IMR-90 (cell line): ENCODE data around the gene KCMF1. TPM values are rescaled to one million over a fixed set of nuclear protein-coding genes. Genes with fewer than 3 reads are reported as not detected.

ENCODE experiments used
- ATAC-seq: fragments of 200-7000 bp; cut with Tn5 transposase; 2 replicates; pipeline ENCODE4 v1.9.1; 2020; ENCODE audit warnings: low read depth, mild to moderate bottlenecking, moderate library complexity
- BruUV-seq: library from RNA; stranded (reverse); fragments of 400-500 nt; replicated peaks from 2 replicates; lab custom pipeline; 2021; lab: Mats Ljungman, UMichigan
- CTCF ChIA-PET: fragments of 300-600 bp; formaldehyde crosslinking; extraction: SDS; loops from one replicate; lab custom pipeline; 2021; ENCODE audit warnings: antibody characterized with exemption; lab: Yijun Ruan, JAX
- POLR2A ChIA-PET: fragments of 300-600 bp; sonication (Branson Sonifier 250); formaldehyde crosslinking; loops from one replicate; lab custom pipeline; 2022; ENCODE audit warnings: antibody characterized with exemption; ENCODE audit not compliant: unreplicated experiment; lab: Charles Lee
- DNase-seq: peaks from one replicate; pipeline ENCODE4 v3.0.0; 2013
- H2AFZ ChIP-seq: replicated peaks from 2 replicates; pipeline ENCODE3; 2013; ENCODE audit warnings: low read length, mild to moderate bottlenecking; ENCODE audit not compliant: poor library complexity
- H2AK5ac ChIP-seq: 2 replicates; pipeline ENCODE4 v1.6.1; 2013; ENCODE audit warnings: low read depth, low read length, inconsistent platforms
- H2AK9ac ChIP-seq: replicated peaks from 2 replicates; pipeline ENCODE3; 2013; ENCODE audit warnings: mild to moderate bottlenecking, low read depth, low read length, moderate library complexity; ENCODE audit not compliant: poor library complexity
- H2BK120ac ChIP-seq: 2 replicates; pipeline ENCODE4 v1.6.1; 2013; ENCODE audit warnings: low read depth, low read length, inconsistent platforms
- H2BK15ac ChIP-seq: 3 replicates; pipeline ENCODE4 v1.6.1; 2013; ENCODE audit warnings: low read depth, low read length, inconsistent platforms
- H2BK20ac ChIP-seq: 2 replicates; pipeline ENCODE4 v1.6.1; 2013; ENCODE audit warnings: low read depth, mild to moderate bottlenecking, inconsistent platforms, low read length, moderate library complexity
- H2BK5ac ChIP-seq: 2 replicates; pipeline ENCODE4 v1.6.1; 2013; ENCODE audit warnings: mild to moderate bottlenecking, low read depth, low read length, inconsistent platforms; ENCODE audit not compliant: poor library complexity, severe bottlenecking
- H3K14ac ChIP-seq: replicated peaks from 2 replicates; pipeline ENCODE4 v1.6.1; 2013; ENCODE audit warnings: low read depth, low read length, inconsistent platforms
- H3K18ac ChIP-seq: 2 replicates; pipeline ENCODE4 v1.6.1; 2013; ENCODE audit warnings: low read depth, low read length, control low read depth
- H3K23ac ChIP-seq: 2 replicates; pipeline ENCODE4 v1.6.1; 2013; ENCODE audit warnings: low read depth, low read length, inconsistent platforms
- H3K27ac ChIP-seq: 2 replicates; pipeline ENCODE4 v1.5.1; 2013; ENCODE audit warnings: mild to moderate bottlenecking, control low read depth, low read length; ENCODE audit not compliant: insufficient read depth
- H3K27me3 ChIP-seq: 2 replicates; pipeline ENCODE4 v1.6.1; 2013; ENCODE audit warnings: low read length; ENCODE audit not compliant: control insufficient read depth, insufficient read depth
- H3K36me3 ChIP-seq: 2 replicates; pipeline ENCODE4 v1.6.1; 2013; ENCODE audit warnings: low read length, mixed read lengths; ENCODE audit not compliant: control insufficient read depth, insufficient read depth
- H3K4ac ChIP-seq: 2 replicates; pipeline ENCODE4 v1.6.1; 2013; ENCODE audit warnings: low read depth, low read length, inconsistent platforms
- H3K4me1 ChIP-seq: 2 replicates; pipeline ENCODE4 v1.6.1; 2013; ENCODE audit warnings: low read length, mixed read lengths; ENCODE audit not compliant: control insufficient read depth, insufficient read depth
- H3K4me2 ChIP-seq: 2 replicates; pipeline ENCODE4 v1.6.1; 2013; ENCODE audit warnings: low read depth, mild to moderate bottlenecking, control low read depth, low read length, moderate library complexity
- H3K4me3 ChIP-seq: 2 replicates; pipeline ENCODE4 v1.5.1; 2013; ENCODE audit warnings: low read depth, mild to moderate bottlenecking, control low read depth, low read length, moderate library complexity; ENCODE audit not compliant: insufficient read depth
- H3K56ac ChIP-seq: 2 replicates; pipeline ENCODE4 v1.6.1; 2013; ENCODE audit warnings: low read length, inconsistent platforms; ENCODE audit not compliant: insufficient read depth; ENCODE audit errors: extremely low read depth
- H3K79me1 ChIP-seq, 2 experiments: 2 replicates each; pipeline ENCODE4 v1.6.1; 2013; ENCODE audit warnings: low read length in 2 of 2, inconsistent platforms in 1 of 2, low read depth in 1 of 2
- H3K9ac ChIP-seq: 2 replicates; pipeline ENCODE4 v1.6.1; 2013; ENCODE audit warnings: low read depth, low read length, control low read depth
- H3K9me1 ChIP-seq: 2 replicates; pipeline ENCODE4 v1.6.1; 2013; ENCODE audit warnings: low read length, inconsistent platforms; ENCODE audit not compliant: insufficient read depth
- H3K9me3 ChIP-seq: 2 replicates; pipeline ENCODE4 v1.6.1; 2013; ENCODE audit warnings: low read length; ENCODE audit not compliant: control insufficient read depth, insufficient read depth
- H4K20me1 ChIP-seq: 2 replicates; pipeline ENCODE4 v1.6.1; 2013; ENCODE audit warnings: low read length, inconsistent platforms; ENCODE audit not compliant: insufficient read depth
- H4K5ac ChIP-seq: 2 replicates; pipeline ENCODE4 v1.6.1; 2013; ENCODE audit warnings: mild to moderate bottlenecking, low read depth, low read length, control low read depth
- H4K8ac ChIP-seq, 2 experiments: 2 replicates each; pipeline ENCODE4 v1.6.1; 2013; ENCODE audit warnings: low read depth in 2 of 2, low read length in 2 of 2, control low read depth in 1 of 2, inconsistent platforms in 1 of 2
- H4K91ac ChIP-seq: 2 replicates; pipeline ENCODE4 v1.6.1; 2013; ENCODE audit warnings: low read depth, low read length, inconsistent platforms; ENCODE audit not compliant: insufficient read depth
- BHLHE40 ChIP-seq: fragments of 150-350 bp; IDR thresholded peaks from 2 replicates; pipeline ENCODE4 v1.6.1; 2016; ENCODE audit warnings: mild to moderate bottlenecking, low read depth, low read length
- CEBPB ChIP-seq: IDR thresholded peaks from 2 replicates; pipeline ENCODE4 v1.6.1; 2012; ENCODE audit warnings: low read depth, low read length, improper control_type of control experiment
- CHD1 ChIP-seq: IDR thresholded peaks from 2 replicates; pipeline ENCODE4 v1.6.1; 2012; ENCODE audit warnings: low read depth, low read length, improper control_type of control experiment
- ELK1 ChIP-seq: fragments of 150-350 bp; IDR thresholded peaks from 2 replicates; pipeline ENCODE4 v1.6.1; 2016; ENCODE audit warnings: low read depth, mild to moderate bottlenecking, low read length, moderate library complexity, borderline replicate concordance
- MAFK ChIP-seq: IDR thresholded peaks from 2 replicates; pipeline ENCODE4 v1.6.1; 2012; ENCODE audit warnings: low read depth, low read length, improper control_type of control experiment
- MXI1 ChIP-seq: IDR thresholded peaks from 2 replicates; pipeline ENCODE4 v1.6.1; 2012; ENCODE audit warnings: low read depth, mild to moderate bottlenecking, low read length, moderate library complexity, borderline replicate concordance
- NFE2L2 ChIP-seq: fragments of 150-350 bp; IDR thresholded peaks from 2 replicates; pipeline ENCODE4 v1.6.1; 2016; ENCODE audit warnings: low read depth, mild to moderate bottlenecking, low read length
- POLR2A ChIP-seq: IDR thresholded peaks from 2 replicates; pipeline ENCODE4 v1.6.1; 2012; ENCODE audit warnings: mild to moderate bottlenecking, low read depth, low read length
- RAD21 ChIP-seq: IDR thresholded peaks from 2 replicates; pipeline ENCODE4 v1.6.1; 2012; ENCODE audit warnings: low read length, improper control_type of control experiment
- RCOR1 ChIP-seq: IDR thresholded peaks from 2 replicates; pipeline ENCODE4 v1.6.1; 2012; ENCODE audit warnings: mild to moderate bottlenecking, low read length, improper control_type of control experiment; ENCODE audit not compliant: insufficient replicate concordance
- RFX5 ChIP-seq: IDR thresholded peaks from 2 replicates; pipeline ENCODE4 v1.8.0; 2012; ENCODE audit warnings: low read depth, mild to moderate bottlenecking, low read length, moderate library complexity
- SMC3 ChIP-seq: fragments of 150-350 bp; IDR thresholded peaks from 2 replicates; pipeline ENCODE4 v1.6.1; 2016; ENCODE audit warnings: low read depth, mild to moderate bottlenecking, antibody characterized with exemption, low read length, moderate library complexity
- USF2 ChIP-seq: fragments of 150-350 bp; IDR thresholded peaks from 2 replicates; pipeline ENCODE4 v1.6.1; 2017; ENCODE audit warnings: mild to moderate bottlenecking, antibody characterized with exemption, low read length, low read depth
- WGBS, 2 experiments: methylation state at CpG; one replicate each; pipeline versions ENCODE4 v1.1.5 to v1.1.7; 2013; ENCODE audit warnings: missing lambda C conversion rate in 2 of 2; ENCODE audit not compliant: insufficient read length in 1 of 2; ENCODE audit errors: extremely low coverage in 2 of 2; 5-methylcytosine and 5-hydroxymethylcytosine counted together
- dilution Hi-C: fragments of 300-500 bp; cut with HindIII; formaldehyde crosslinking; loops from one replicate; pipeline ENCODE4 v1.14.3; 2018; ENCODE audit warnings: low sequenced_read_pairs; ENCODE audit not compliant: unreplicated experiment
- in situ Hi-C: fragments of 300-500 bp; cut with MboI; formaldehyde crosslinking; loops from 3 replicates; pipeline ENCODE4 v1.14.3; 2019; ENCODE audit warnings: low sequenced_read_pairs, inconsistent platforms, mixed read lengths
- intact Hi-C: fragments of 100-400 bp; cut with micrococcal nuclease; formaldehyde crosslinking; loops from 2 replicates; pipeline ENCODE4 v1.10.0; 2022
- polyA plus RNA-seq, 3 experiments: library from polyadenylated mRNA; depleted of rRNA; stranded (reverse); fragments of >200 nt; gene quantifications; 2 replicates each; pipeline ENCODE4 v1.2.3, GENCODE V29; 2012; ENCODE audit warnings: low replicate concordance in 1 of 3
- total RNA-seq: library from RNA; depleted of rRNA; stranded (reverse); fragments of >200 nt; gene quantifications from 2 replicates; pipeline ENCODE4 v1.2.3, GENCODE V29; 2012

The KCMF1 gene
- total and polyA plus RNA-seq, 2 of the 4 experiments (the other 2 are of a cell fraction) = 49.9 to 108 TPM

- ChIA-PET POLR2A (no interaction called here), CTCF (interaction anchor here (1.8 kb wide), 1 partner anchor 237 kb away, joined by 4 read pairs; no protein-coding TSS in a partner anchor)
- no peak overlapping the region for H3K23ac ChIP-seq
- TF ChIP-seq BHLHE40 (no peak), RAD21 (no peak), RCOR1 (no peak), CEBPB (no peak), MAFK (no peak), POLR2A (no peak), CHD1 (no peak), NFE2L2 (no peak), USF2 (no peak), RFX5 (no peak), ELK1 (no peak), SMC3 (no peak), MXI1 (no peak)
- H2BK5ac ChIP-seq = no peak overlapping the region
- H4K5ac ChIP-seq = no peak overlapping the region
- no peak overlapping the region for H3K4ac ChIP-seq
- H2BK120ac ChIP-seq = no peak overlapping the region
- DNase-seq = no peak
- no peak overlapping the region for H2AK9ac ChIP-seq
- no peaks in the 10 kb centered on the region for H4K20me1 ChIP-seq
- no peak overlapping the region for H3K27ac ChIP-seq
- H3K36me3 ChIP-seq = no peaks in the 10 kb centered on the region
- no peak overlapping the region for H2AK5ac ChIP-seq
- no peaks in the 10 kb centered on the region for H3K9me1 ChIP-seq
- intact Hi-C loops (loop anchor here (10.0 kb wide), 1 partner anchor 473 kb away; the partner anchor contains the start of gene MAT2A), dilution Hi-C loops (no loop called here), in situ Hi-C loops (loop anchor here (10.0 kb wide), 1 partner anchor 493 kb away; no protein-coding TSS in a partner anchor)
- peaks cover 2% of the 10 kb centered on the region; the same call in 1 of the 2 replicates for H3K4me1 ChIP-seq
- H3K4me2 ChIP-seq = no peak overlapping the region
- H2AFZ ChIP-seq = no peak overlapping the region
- no peak overlapping the region for H3K4me3 ChIP-seq
- no peak overlapping the region for H3K9ac ChIP-seq
- H3K56ac ChIP-seq = no peak overlapping the region
- no TSS peak for BruUV-seq
- H3K79me1 ChIP-seq = no peaks in the 10 kb centered on the region
- H3K18ac ChIP-seq = no peak overlapping the region
- H3K27me3 ChIP-seq = peaks cover 6% of the 10 kb centered on the region; the same call in 1 of the 2 replicates
- no peak for ATAC-seq
- H4K91ac ChIP-seq = no peak overlapping the region
- no peak overlapping the region for H3K14ac ChIP-seq
- no peak overlapping the region for H4K8ac ChIP-seq
- 70% methylated on average over 1 of the region's 2 CpGs; no CpG with 5 or more reads in 1 of the 2 experiments for WGBS, 2 experiments
- H3K9me3 ChIP-seq = no peaks in the 10 kb centered on the region
- H2BK15ac ChIP-seq = no peak overlapping the region
- H2BK20ac ChIP-seq = no peak overlapping the region
Measured at GRCh38 chr2:85061896-85062295, 90.9 kb downstream of the KCMF1 start.
